Panc1 (cell line): ENCODE data around the gene CANX. TPM values are rescaled to one million over a fixed set of nuclear protein-coding genes. Genes with fewer than 3 reads are reported as not detected.

ENCODE experiments used
- ATAC-seq: fragments of 200-7000 bp; cut with Tn5 transposase; 2 replicates; pipeline ENCODE4 v1.9.1; 2020; ENCODE audit warnings: mild to moderate bottlenecking, moderate library complexity
- BruUV-seq: library from RNA; stranded (reverse); fragments of 400-500 nt; replicated peaks from 2 replicates; lab custom pipeline; 2021; lab: Mats Ljungman, UMichigan
- CTCF ChIA-PET: fragments of 300-600 bp; sonication (Branson Sonifier 250); formaldehyde crosslinking; loops from one replicate; lab custom pipeline; 2022; ENCODE audit warnings: antibody characterized with exemption; lab: Charles Lee
- POLR2A ChIA-PET: fragments of 300-600 bp; sonication (Branson Sonifier 250); formaldehyde crosslinking; loops from one replicate; lab custom pipeline; 2022; ENCODE audit warnings: antibody characterized with exemption; lab: Charles Lee
- DNase-seq: peaks from one replicate; pipeline ENCODE4 v3.0.0-alpha.2; 2010; ENCODE audit warnings: low read depth, low spot score
- H3K27ac ChIP-seq: 2 replicates; pipeline ENCODE4 v1.5.1; 2011; ENCODE audit warnings: mild to moderate bottlenecking, low read length, inconsistent platforms
- H3K27me3 ChIP-seq: fragments of 200-500 bp; sonication (Bioruptor generic); 2 replicates; pipeline ENCODE4 v1.6.0; 2014; ENCODE audit warnings: low read length, inconsistent platforms; ENCODE audit not compliant: control insufficient read depth, insufficient read depth
- H3K36me3 ChIP-seq: fragments of 200-500 bp; sonication (Bioruptor generic); 2 replicates; pipeline ENCODE4 v1.5.1; 2014; ENCODE audit warnings: inconsistent platforms, mild to moderate bottlenecking, low read length, moderate library complexity; ENCODE audit not compliant: control insufficient read depth, insufficient read depth
- H3K4me1 ChIP-seq: 2 replicates; pipeline ENCODE4 v1.5.1; 2011; ENCODE audit warnings: inconsistent platforms, mild to moderate bottlenecking, low read length, moderate library complexity; ENCODE audit not compliant: control insufficient read depth, insufficient read depth
- H3K4me3 ChIP-seq, 2 experiments: 2 replicates each; pipeline ENCODE4 v1.5.1; 2011 to 2012; ENCODE audit warnings: low read depth in 2 of 2, low read length in 2 of 2, mild to moderate bottlenecking in 2 of 2, inconsistent platforms in 1 of 2, moderate library complexity in 1 of 2
- H3K9me3 ChIP-seq: fragments of 200-500 bp; sonication (Bioruptor generic); 2 replicates; pipeline ENCODE4 v1.5.1; 2014; ENCODE audit warnings: low read depth, mild to moderate bottlenecking, inconsistent platforms, low read length, moderate library complexity; ENCODE audit not compliant: control insufficient read depth, insufficient read depth
- CTCF ChIP-seq: fragments of 450-650 bp; IDR thresholded peaks from 2 replicates; pipeline ENCODE4 v1.5.1; 2017; ENCODE audit warnings: mild to moderate bottlenecking
- POLR2AphosphoS5 ChIP-seq: IDR thresholded peaks from 2 replicates; pipeline ENCODE4 v1.6.1; 2012; ENCODE audit warnings: mild to moderate bottlenecking, low read depth, low read length, moderate library complexity
- REST ChIP-seq, 2 experiments: IDR thresholded peaks; 2 replicates each; pipeline ENCODE4 v1.6.1; 2011 to 2012; ENCODE audit warnings: low read depth in 2 of 2, control low read depth in 1 of 2, low read length in 1 of 2, mild to moderate bottlenecking in 1 of 2, moderate library complexity in 1 of 2; ENCODE audit not compliant: insufficient read depth in 1 of 2
- SIN3A ChIP-seq: IDR thresholded peaks from 2 replicates; pipeline ENCODE4 v1.6.1; 2012; ENCODE audit warnings: low read depth, mild to moderate bottlenecking, low read length, moderate library complexity, borderline replicate concordance; ENCODE audit not compliant: insufficient read depth
- TCF7L2 ChIP-seq: IDR thresholded peaks from 2 replicates; pipeline ENCODE4 v1.6.1; 2011; ENCODE audit warnings: mild to moderate bottlenecking, low read depth, low read length, inconsistent platforms
- in situ Hi-C: cut with HindIII; loops from 2 replicates; pipeline ENCODE4 v1.10.0; 2016; ENCODE audit warnings: low sequenced_read_pairs, low pct_unique_long_range_greater_than_20kb
- intact Hi-C: fragments of 100-400 bp; cut with micrococcal nuclease; formaldehyde crosslinking; loops from one replicate; pipeline ENCODE4 v1.10.0; 2022; ENCODE audit not compliant: unreplicated experiment
- total RNA-seq: library from RNA; stranded (reverse); gene quantifications from one replicate; pipeline ENCODE4 v1.2.1, GENCODE V29; 2021; ENCODE audit not compliant: unreplicated experiment

Gene CANX
- total RNA-seq, 1 experiment from 2014 or later: 707 TPM

- Histone ChIP-seq H3K9me3 (no peaks in the 10 kb centered on the region), H3K4me3 (no peak overlapping the region), H3K27me3 (no peaks in the 10 kb centered on the region), H3K36me3 (peaks cover 2% of the 10 kb centered on the region; the same call in 1 of the 2 replicates), H3K4me1 (peaks cover 36% of the 10 kb centered on the region), H3K27ac (no peak overlapping the region)
- CTCF ChIA-PET: no interaction called here
- TF ChIP-seq POLR2AphosphoS5 (no peak), CTCF (no peak), SIN3A (no peak), TCF7L2 (no peak), REST (IDR thresholded peaks at IDR 0.05; ENCODE audit: insufficient read depth in 1 of 2, low read depth in 2 of 2, low read length in 1 of 2) (no peak)
- BruUV-seq: no TSS peak
- POLR2A ChIA-PET: no interaction called here
- in situ Hi-C loops (no loop called here), intact Hi-C loops (no loop called here)
- DNase-seq (peak; percentile 18), ATAC-seq (peak; percentile 68)
Measured at GRCh38 chr5:179765400-179765799, 66.6 kb downstream of the CANX start.

GRCh38 chr5:179766021-179766725 lies 67.4 kb downstream of the CANX start:
- no peak overlapping the region for H3K4me3 ChIP-seq
- peaks cover 8% of the 10 kb centered on the region for H3K36me3 ChIP-seq
- ATAC-seq: no peak
- no peak for TF ChIP-seq SIN3A
- no peak for TF ChIP-seq TCF7L2
- TF ChIP-seq CTCF: no peak
- DNase-seq: no peak
- H3K4me1 ChIP-seq: peaks cover 36% of the 10 kb centered on the region
- in situ Hi-C loops (no loop called here), intact Hi-C loops (no loop called here)
- H3K9me3 ChIP-seq: no peaks in the 10 kb centered on the region
- no peak overlapping the region for H3K27ac ChIP-seq
- ChIA-PET POLR2A (no interaction called here), CTCF (no interaction called here)
- no TSS peak for BruUV-seq
- no peaks in the 10 kb centered on the region for H3K27me3 ChIP-seq
